Activated CD8-positive, alpha-beta T cell treated with anti-CD3 and anti-CD28 coated beads, Interleukin-2, amount 10 ng/mL, durations not matched to agents 7 days and 5 days (primary cell): ENCODE results near the gene CBX3. TPM values are rescaled to one million over a fixed set of nuclear protein-coding genes. Genes with fewer than 3 reads are reported as not detected.
"Not testable (repeated sequence)": the region's sequence is repeated elsewhere in the genome, so short reads cannot be mapped to it uniquely, and the experiment has no call there.

Source experiments
- ATAC-seq: fragments of 150-1000 bp; cut with Tn5 transposase; one replicate; pipeline ENCODE4 v1.10.0; 2021; ENCODE audit warnings: moderate library complexity
- CTCF ChIA-PET: fragments of 350-600 bp; sonication (Branson Sonifier 250); formaldehyde crosslinking; loops from one replicate; lab custom pipeline; 2021; ENCODE audit warnings: antibody characterized with exemption; lab: Charles Lee
- POLR2A ChIA-PET: fragments of 350-600 bp; sonication (Branson Sonifier 250); formaldehyde crosslinking; loops from one replicate; lab custom pipeline; 2021; ENCODE audit warnings: antibody characterized with exemption; lab: Charles Lee
- DNase-seq: peaks from one replicate; pipeline ENCODE4 v3.0.0-alpha.2; 2020
- H3K27ac Mint-ChIP-seq: one replicate; pipeline ENCODE4 v1.8.0; 2021; ENCODE audit warnings: mild to moderate bottlenecking, mixed read lengths
- H3K27me3 Mint-ChIP-seq: one replicate; pipeline ENCODE4 v1.8.0; 2021; ENCODE audit warnings: low read depth, mixed read lengths
- H3K36me3 Mint-ChIP-seq: one replicate; pipeline ENCODE4 v1.8.0; 2021; ENCODE audit warnings: low read depth, mixed read lengths
- H3K4me1 Mint-ChIP-seq: one replicate; pipeline ENCODE4 v1.8.0; 2021; ENCODE audit warnings: low read depth, mixed read lengths
- H3K4me3 Mint-ChIP-seq: one replicate; pipeline ENCODE4 v1.8.0; 2021; ENCODE audit warnings: mild to moderate bottlenecking, mixed read lengths
- H3K9me3 Mint-ChIP-seq: one replicate; pipeline ENCODE4 v1.8.0; 2022; ENCODE audit warnings: mixed read lengths; ENCODE audit not compliant: insufficient read depth
- total RNA-seq, 2 experiments: library from RNA; stranded (reverse); gene quantifications; one replicate each; pipeline ENCODE4 v1.2.3, GENCODE V29; 2021

The CBX3 gene
- total RNA-seq, 2 experiments from 2014 or later, result 254 to 269 TPM

DNA sequence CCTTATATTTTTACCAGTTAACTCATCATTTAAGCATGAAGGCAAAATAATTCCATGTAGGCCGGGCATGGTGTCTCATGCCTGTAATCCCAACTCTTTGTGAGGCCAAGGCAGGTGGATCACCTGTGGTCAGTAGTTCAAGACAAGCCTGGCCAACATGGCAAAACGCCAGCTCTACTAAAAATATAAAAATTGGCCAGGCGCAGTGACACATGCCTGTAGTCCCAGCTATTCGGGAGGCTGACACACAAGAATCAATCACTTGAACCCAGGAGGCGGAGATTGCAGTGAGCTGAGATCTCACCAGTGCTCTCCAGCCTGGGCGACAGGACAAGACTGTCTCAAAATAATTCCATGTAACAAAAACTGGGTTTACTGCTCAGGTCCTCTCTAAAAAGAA, 19.3 kb upstream of the CBX3 start:
- H3K36me3 Mint-ChIP-seq, result peaks cover 50% of the 10 kb centered on the region
- ATAC-seq (no peak), DNase-seq (no peak)
- H3K4me1 Mint-ChIP-seq, result peaks cover 30% of the 10 kb centered on the region
- H3K27me3 Mint-ChIP-seq, result no peaks in the 10 kb centered on the region
- ChIA-PET CTCF (interaction anchor here (1.0 to 4.5 kb wide), 6 partner anchors 21 to 289 kb away, joined by 3 to 37 read pairs (median 4); no protein-coding TSS in a partner anchor), POLR2A (interaction anchor here (0.7 to 6.0 kb wide), 7 partner anchors 7 to 289 kb away, joined by 3 to 39 read pairs (median 3); no protein-coding TSS in a partner anchor)
- no peaks in the 10 kb centered on the region for H3K9me3 Mint-ChIP-seq
- no peak overlapping the region for H3K27ac Mint-ChIP-seq
- no peak overlapping the region for H3K4me3 Mint-ChIP-seq

DNA sequence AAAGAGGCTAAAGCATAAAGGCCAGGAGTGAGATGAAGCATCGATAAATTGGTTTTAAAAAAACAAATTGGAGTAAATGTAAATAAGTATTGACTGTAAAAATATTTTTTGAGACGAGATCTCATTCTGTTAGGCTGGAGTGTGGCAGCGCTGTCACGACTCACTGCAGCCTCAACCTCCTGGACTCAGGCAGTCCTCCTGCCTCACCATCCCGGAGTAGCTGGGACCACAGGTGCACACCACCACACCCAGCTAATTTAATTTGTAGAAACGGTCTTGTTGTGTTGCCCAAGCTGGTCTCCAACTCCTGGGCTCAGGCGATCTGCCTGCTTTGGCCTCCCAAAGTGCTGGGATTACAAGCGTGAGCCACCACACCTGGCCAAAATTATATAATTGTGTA, 18.8 kb upstream of the CBX3 start:
- Mint-ChIP-seq H3K36me3 (peaks cover 53% of the 10 kb centered on the region), H3K4me3 (no peak overlapping the region), H3K9me3 (no peaks in the 10 kb centered on the region), H3K27ac (no peak overlapping the region), H3K4me1 (peaks cover 34% of the 10 kb centered on the region), H3K27me3 (no peaks in the 10 kb centered on the region)
- no peak for DNase-seq
- POLR2A ChIA-PET, result interaction anchor here (0.7 to 6.0 kb wide), 10 partner anchors 8 to 289 kb away, joined by 3 to 39 read pairs (median 3); no protein-coding TSS in a partner anchor
- CTCF ChIA-PET, result interaction anchor here (1.0 to 4.5 kb wide), 6 partner anchors 11 to 288 kb away, joined by 3 to 37 read pairs (median 6); no protein-coding TSS in a partner anchor
- ATAC-seq, result no peak

DNA sequence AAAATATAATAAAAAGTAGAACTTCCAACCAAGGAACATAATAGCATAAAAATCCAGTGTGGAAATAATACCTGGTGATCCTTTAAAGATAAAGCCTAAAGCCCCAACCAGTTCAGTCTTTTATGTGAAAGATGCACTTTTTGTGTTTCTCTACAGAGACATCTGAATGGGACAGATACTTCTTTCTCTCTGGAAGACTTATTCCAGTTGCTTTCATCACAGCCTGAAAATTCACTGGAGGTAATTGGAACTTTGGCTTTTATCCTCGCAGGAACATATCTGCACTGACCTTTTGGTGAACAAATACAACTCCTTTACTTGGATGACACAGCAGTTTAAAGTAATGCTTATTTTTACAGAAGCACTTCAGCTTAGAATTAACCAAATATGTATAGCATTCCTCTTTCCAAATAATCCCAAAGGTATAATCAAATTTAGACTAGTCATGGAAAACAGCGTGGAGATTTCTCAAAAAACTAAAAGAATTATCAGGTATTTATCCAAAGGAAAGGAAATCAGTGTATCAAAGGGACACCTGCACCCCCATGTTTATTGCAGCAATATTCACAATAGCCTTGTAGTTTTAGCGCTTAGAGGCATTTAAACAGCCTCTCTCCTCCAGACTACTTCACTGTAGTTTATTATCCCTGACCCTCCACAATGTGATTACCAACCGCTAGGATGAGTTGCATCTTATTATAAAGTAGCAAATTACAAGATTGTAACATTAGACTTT, 17.8 kb upstream of the CBX3 start:
- ChIA-PET POLR2A (interaction anchor here (0.8 to 6.0 kb wide), 9 partner anchors 9 to 290 kb away, joined by 3 to 39 read pairs (median 3); no protein-coding TSS in a partner anchor), CTCF (interaction anchor here (1.4 to 4.5 kb wide), 2 partner anchors 10 to 92 kb away, joined by 5 to 37 read pairs; no protein-coding TSS in a partner anchor)
- Mint-ChIP-seq H3K27ac (no peak overlapping the region), H3K36me3 (peaks cover 59% of the 10 kb centered on the region), H3K27me3 (no peaks in the 10 kb centered on the region), H3K9me3 (no peaks in the 10 kb centered on the region), H3K4me3 (no peak overlapping the region), H3K4me1 (peaks cover 42% of the 10 kb centered on the region)
- DNase-seq (no peak), ATAC-seq (no peak)

DNA sequence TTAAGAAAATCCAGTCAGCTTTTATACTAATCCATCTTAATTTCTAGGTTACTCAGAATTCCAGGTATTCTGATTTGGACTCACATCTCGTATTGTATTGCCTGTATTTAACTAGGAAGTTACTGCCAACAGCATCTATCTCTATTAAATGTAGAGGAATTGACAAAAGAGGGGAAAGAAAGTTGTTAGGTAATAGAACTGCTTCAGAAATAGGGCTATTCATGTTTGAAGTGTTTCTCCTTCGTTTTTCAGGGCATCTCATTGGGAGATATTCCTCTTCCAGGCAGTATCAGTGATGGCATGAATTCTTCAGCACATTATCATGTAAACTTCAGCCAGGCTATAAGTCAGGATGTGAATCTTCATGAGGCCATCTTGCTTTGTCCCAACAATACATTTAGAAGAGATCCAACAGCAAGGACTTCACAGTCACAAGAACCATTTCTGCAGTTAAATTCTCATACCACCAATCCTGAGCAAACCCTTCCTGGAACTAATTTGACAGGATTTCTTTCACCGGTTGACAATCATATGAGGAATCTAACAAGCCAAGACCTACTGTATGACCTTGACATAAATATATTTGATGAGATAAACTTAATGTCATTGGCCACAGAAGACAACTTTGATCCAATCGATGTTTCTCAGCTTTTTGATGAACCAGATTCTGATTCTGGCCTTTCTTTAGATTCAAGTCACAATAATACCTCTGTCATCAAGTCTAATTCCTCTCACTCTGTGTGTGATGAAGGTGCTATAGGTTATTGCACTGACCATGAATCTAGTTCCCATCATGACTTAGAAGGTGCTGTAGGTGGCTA, 17.1 kb upstream of the CBX3 start:
- not testable (repeated sequence) for H3K27me3 Mint-ChIP-seq, H3K9me3 Mint-ChIP-seq, H3K4me3 Mint-ChIP-seq, DNase-seq
- peaks cover 48% of the 10 kb centered on the region for H3K4me1 Mint-ChIP-seq
- peak; percentile 6 for ATAC-seq
- H3K36me3 Mint-ChIP-seq, result peaks cover 62% of the 10 kb centered on the region
- peak overlapping the region; percentile 75 for H3K27ac Mint-ChIP-seq
- ChIA-PET CTCF (interaction anchor here (1.1 to 4.5 kb wide), 3 partner anchors 92 to 94 kb away, joined by 4 to 37 read pairs (median 9); no protein-coding TSS in a partner anchor), POLR2A (interaction anchor here (0.8 to 6.0 kb wide), 6 partner anchors 8 to 92 kb away, joined by 3 to 39 read pairs (median 4); partner anchors contain the start of gene CBX3)

DNA sequence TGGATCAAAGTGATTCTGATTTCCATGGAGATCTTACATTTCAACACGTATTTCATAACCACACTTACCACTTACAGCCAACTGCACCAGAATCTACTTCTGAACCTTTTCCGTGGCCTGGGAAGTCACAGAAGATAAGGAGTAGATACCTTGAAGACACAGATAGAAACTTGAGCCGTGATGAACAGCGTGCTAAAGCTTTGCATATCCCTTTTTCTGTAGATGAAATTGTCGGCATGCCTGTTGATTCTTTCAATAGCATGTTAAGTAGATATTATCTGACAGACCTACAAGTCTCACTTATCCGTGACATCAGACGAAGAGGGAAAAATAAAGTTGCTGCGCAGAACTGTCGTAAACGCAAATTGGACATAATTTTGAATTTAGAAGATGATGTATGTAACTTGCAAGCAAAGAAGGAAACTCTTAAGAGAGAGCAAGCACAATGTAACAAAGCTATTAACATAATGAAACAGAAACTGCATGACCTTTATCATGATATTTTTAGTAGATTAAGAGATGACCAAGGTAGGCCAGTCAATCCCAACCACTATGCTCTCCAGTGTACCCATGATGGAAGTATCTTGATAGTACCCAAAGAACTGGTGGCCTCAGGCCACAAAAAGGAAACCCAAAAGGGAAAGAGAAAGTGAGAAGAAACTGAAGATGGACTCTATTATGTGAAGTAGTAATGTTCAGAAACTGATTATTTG, 16.3 kb upstream of the CBX3 start:
- no peak overlapping the region for H3K4me3 Mint-ChIP-seq
- peaks cover 55% of the 10 kb centered on the region for H3K4me1 Mint-ChIP-seq
- H3K27me3 Mint-ChIP-seq, result no peaks in the 10 kb centered on the region
- ATAC-seq, result peak; percentile 25
- H3K36me3 Mint-ChIP-seq, result peaks cover 68% of the 10 kb centered on the region
- CTCF ChIA-PET, result interaction anchor here (1.1 to 1.4 kb wide), 2 partner anchors 93 to 94 kb away, joined by 4 to 9 read pairs; no protein-coding TSS in a partner anchor
- POLR2A ChIA-PET, result interaction anchor here (0.8 to 6.0 kb wide), 10 partner anchors 8 to 102 kb away, joined by 3 to 39 read pairs (median 4); partner anchors contain the start of genes CBX3 and NFE2L3
- DNase-seq, result no peak
- no peaks in the 10 kb centered on the region for H3K9me3 Mint-ChIP-seq
- peak overlapping the region; percentile 75 for H3K27ac Mint-ChIP-seq

DNA sequence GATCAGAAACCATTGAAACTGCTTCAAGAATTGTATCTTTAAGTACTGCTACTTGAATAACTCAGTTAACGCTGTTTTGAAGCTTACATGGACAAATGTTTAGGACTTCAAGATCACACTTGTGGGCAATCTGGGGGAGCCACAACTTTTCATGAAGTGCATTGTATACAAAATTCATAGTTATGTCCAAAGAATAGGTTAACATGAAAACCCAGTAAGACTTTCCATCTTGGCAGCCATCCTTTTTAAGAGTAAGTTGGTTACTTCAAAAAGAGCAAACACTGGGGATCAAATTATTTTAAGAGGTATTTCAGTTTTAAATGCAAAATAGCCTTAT, 15.7 kb upstream of the CBX3 start:
- H3K36me3 Mint-ChIP-seq, result peaks cover 68% of the 10 kb centered on the region
- no peaks in the 10 kb centered on the region for H3K27me3 Mint-ChIP-seq
- POLR2A ChIA-PET, result interaction anchor here (0.9 to 1.6 kb wide), 7 partner anchors 8 to 103 kb away, joined by 3 to 8 read pairs (median 3); partner anchors contain the start of genes CBX3 and NFE2L3
- no peak for ATAC-seq
- CTCF ChIA-PET, result interaction anchor here (1.4 kb wide), 1 partner anchor 93 kb away, joined by 4 read pairs; no protein-coding TSS in a partner anchor
- H3K4me3 Mint-ChIP-seq, result no peak overlapping the region
- no peak for DNase-seq
- H3K4me1 Mint-ChIP-seq, result peaks cover 60% of the 10 kb centered on the region
- no peaks in the 10 kb centered on the region for H3K9me3 Mint-ChIP-seq
- peak overlapping the region; percentile 75 for H3K27ac Mint-ChIP-seq

DNA sequence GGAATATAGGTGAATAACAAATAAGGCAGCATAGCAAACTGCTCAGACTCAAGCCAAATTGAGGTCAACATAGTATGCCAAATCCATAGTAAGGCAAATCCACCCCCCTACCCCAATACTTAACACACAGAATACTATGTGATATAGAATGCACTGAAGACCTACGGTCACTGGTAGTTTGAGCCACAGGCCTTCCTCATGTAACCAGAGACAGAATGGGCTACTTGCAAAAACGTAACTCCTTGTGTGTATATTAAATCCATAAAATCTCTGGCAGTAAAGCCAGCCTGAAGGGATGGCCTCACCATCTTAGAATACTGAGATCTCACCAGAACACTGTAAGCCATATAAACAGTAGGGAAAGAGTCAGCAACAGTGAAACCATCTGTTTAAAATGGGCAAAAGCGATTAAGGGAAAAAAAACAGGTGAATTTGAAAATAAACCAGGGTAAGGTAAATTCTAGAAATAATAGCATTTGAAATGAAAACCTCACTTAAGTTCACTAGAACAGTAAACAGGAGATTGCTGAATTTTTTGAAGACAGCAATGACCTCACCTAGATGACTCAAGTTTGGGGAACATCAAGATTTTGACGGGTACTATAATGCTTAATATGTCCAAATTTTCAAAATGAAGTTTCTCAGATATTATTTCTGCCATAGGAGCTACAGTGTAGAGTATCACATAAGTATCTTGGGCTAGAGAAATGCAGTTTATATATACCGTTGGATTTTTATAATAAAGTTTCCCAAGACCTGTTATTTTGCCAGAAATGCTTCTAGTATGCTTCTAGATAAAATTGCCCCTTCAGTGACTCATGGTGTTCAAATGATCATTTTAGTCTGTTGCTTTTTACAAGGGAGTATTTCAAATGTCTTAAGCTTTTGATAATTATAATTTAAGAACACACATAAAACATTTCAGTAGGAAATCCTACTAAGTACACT, 14.9 kb upstream of the CBX3 start:
- POLR2A ChIA-PET, result interaction anchor here (0.6 to 8.9 kb wide), 14 partner anchors 7 to 108 kb away, joined by 3 to 180 read pairs (median 6); partner anchors contain the start of genes CBX3, HNRNPA2B1 and NFE2L3
- no peaks in the 10 kb centered on the region for H3K9me3 Mint-ChIP-seq
- no peak for ATAC-seq
- peaks cover 66% of the 10 kb centered on the region for H3K4me1 Mint-ChIP-seq
- H3K27me3 Mint-ChIP-seq, result no peaks in the 10 kb centered on the region
- H3K4me3 Mint-ChIP-seq, result no peak overlapping the region
- H3K36me3 Mint-ChIP-seq, result peaks cover 72% of the 10 kb centered on the region
- H3K27ac Mint-ChIP-seq, result peak overlapping the region; percentile 68
- CTCF ChIA-PET, result interaction anchor here (0.6 to 4.0 kb wide), 8 partner anchors 12 to 294 kb away, joined by 3 to 63 read pairs (median 4); partner anchors contain the start of gene NFE2L3
- no peak for DNase-seq

DNA sequence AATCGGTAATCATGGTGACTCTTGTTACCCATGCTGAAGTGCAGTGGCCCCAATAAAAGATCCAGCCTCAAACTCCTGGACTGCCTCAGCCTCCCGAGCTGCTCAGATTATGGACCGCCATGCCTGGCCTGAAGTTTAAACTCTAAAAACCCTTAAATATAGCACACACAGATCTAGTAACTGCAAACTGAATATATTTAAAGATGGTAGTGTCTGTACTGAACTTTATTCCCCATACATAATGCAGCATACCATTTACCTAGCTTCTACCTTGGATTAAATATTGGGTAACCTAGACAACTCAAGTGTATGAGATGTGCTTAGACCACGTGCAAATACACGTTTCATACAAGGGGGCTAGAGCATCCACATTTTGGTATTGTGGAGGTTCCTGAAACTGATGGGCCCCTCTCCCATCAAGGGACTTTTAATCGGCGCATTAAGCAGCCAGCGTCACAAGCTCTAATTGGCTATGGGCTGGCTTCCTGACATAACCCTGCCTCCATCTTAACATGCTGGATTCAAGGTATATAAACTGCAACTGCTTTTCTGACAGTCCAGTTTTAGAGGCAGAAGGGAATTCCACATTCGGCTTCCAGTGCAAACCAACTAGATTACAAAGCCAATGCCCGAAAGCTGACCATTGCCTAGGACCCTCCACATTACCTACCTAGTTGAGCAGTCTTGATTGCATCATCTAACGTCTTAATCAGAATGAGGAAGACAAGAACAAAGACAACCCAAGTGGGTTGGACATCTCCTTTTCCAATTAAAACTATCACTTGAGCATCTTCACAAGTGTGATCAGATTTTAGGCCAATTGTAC, 14.0 kb upstream of the CBX3 start:
- DNase-seq, result no peak

More for the DNA sequence above, 14.0 kb upstream of the CBX3 start:
- H3K4me3 Mint-ChIP-seq, result peak overlapping the region; percentile 6
- peaks cover 81% of the 10 kb centered on the region for H3K36me3 Mint-ChIP-seq
- no peaks in the 10 kb centered on the region for H3K27me3 Mint-ChIP-seq
- POLR2A ChIA-PET, result interaction anchor here (0.6 to 8.9 kb wide), 16 partner anchors 11 to 117 kb away, joined by 3 to 180 read pairs (median 6); partner anchors contain the start of genes CBX3, HNRNPA2B1 and NFE2L3
- H3K27ac Mint-ChIP-seq, result peak overlapping the region; percentile 67
- no peaks in the 10 kb centered on the region for H3K9me3 Mint-ChIP-seq
- CTCF ChIA-PET, result interaction anchor here (0.6 to 4.0 kb wide), 13 partner anchors 11 to 295 kb away, joined by 3 to 63 read pairs (median 5); partner anchors contain the start of gene NFE2L3
- peak; percentile 13 for ATAC-seq
- H3K4me1 Mint-ChIP-seq, result peaks cover 71% of the 10 kb centered on the region
